Activated CD4-positive, alpha-beta T cell treated with anti-CD3 and anti-CD28 coated beads, Interleukin-2, amount 50 U/mL, for 16 hours (primary cell): ENCODE data around the gene ABCC10.
"Not testable (repeated sequence)": the region's sequence is repeated elsewhere in the genome, so short reads cannot be mapped to it uniquely, and the experiment has no call there.

Source experiments
- DNase-seq: peaks from one replicate; pipeline ENCODE4 v3.0.0-alpha.2; 2020

Gene ABCC10

DNA sequence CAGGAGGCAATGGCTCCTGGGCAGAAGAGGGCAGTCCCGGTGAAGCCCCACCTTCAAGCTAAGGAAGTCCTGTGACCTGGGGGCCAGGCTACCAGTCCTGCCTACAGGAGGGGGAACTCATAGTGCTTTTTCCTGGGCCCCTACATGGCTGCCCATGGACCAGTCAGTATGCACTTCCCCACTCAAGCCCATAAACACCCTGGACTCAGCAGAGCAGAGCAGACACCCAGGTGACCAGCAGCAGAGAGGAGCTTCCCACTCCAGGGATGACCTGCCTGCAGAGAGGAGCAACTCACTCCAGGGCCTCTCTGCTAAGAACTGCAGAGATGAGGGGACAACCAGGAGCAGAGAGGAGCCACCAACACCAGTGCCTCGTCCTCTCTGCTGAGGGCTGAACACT lies 14.3 kb upstream of the ABCC10 start:
- DNase-seq = no peak

GRCh38 chr6:43415275-43415674 lies 12.1 kb upstream of the ABCC10 start:
- DNase-seq = not testable (repeated sequence)

DNA sequence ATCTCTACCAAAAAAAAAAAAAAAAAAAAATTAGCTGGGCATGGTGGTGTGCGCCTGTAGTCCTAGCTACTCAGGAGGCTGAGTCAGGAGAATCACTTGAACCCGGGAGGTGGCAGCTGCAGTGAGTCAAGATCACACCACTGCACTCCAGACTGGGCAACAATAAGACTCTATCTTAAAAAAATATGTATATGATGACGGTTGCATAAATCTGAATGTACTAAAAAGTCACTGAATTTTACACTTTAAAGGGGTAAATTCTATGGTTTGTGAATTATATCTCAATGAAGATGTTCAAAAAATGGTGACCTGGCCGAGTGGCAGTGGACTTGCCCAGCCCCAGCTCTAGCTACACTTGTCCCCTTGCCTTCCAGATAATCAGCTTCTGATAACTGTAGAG lies 10.4 kb upstream of the ABCC10 start:
- DNase-seq = no peak

DNA sequence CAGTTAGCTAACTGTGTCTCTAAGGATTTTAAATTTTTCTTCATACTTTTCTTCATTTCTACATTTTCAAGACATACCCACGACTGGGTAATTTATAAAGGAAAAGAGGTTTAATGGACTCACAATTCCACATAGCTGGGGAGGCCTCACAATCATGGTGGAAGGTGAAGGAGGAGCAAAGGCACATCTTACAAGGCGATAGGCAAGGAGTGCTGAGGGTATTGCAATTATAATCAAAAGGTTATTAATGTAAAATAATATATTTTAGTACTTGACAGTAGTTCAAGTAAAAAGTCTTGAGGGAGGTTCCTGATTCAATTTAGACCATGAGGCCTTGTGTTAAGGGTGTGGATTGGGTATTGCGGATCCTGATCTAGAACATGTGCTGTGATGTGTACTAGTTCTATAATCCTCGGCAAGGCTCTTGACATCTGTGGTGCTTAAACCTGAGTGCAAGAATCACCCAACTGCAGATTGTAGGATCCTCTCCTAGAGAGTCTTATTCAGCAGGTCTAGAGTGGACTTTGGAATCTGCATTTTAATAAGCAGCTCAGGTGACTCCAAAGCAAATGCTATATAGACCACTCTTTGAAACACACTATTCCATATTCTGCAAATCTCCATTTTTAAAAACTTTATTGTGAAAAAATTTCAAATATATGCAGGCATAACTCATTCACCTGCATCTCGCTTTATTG lies 7.2 kb upstream of the ABCC10 start:
- no peak for DNase-seq

DNA sequence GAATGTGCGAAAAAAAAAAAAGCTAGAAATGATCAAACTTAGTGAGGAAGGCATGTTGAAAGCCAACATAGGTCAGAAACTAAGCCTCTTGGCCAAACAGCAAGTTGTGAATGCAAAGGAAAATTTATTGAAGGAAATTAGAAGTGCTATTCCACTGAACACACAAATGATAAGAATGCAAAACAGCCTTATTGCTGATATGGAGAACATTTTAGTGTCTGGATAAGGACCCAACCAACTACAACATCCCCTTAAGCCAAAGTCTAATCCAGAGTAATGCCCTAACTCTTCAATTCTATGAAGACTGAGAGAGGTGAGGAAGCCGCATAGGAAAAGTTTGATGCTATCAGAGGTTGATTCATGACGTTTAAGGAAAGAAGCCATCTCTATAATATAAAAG lies 5.5 kb upstream of the ABCC10 start:
- no peak for DNase-seq

DNA sequence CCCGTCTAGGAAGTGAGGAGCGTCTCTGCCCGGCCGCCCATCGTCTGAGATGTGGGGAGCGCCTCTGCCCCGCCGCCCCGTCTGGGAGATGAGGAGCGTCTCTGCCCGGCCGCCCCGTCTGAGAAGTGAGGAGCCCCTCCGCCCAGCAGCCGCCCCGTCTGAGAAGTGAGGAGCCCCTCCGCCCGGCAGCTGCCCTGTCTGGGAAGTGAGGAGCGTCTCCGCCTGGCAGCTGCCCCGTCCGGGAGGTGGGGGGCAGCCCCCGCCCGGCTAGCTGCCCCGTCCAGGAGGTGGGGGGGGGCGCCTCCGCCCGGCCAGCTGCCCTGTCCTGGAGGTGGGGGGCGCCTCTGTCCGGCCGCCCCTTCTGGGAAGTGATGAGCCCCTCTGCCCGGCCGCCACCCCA lies 2.3 kb upstream of the ABCC10 start:
- DNase-seq = not testable (repeated sequence)

- DNase-seq = no peak
These were observed 374 bp upstream of the ABCC10 start for GRCh38 chr6:43426928-43427405.

DNA sequence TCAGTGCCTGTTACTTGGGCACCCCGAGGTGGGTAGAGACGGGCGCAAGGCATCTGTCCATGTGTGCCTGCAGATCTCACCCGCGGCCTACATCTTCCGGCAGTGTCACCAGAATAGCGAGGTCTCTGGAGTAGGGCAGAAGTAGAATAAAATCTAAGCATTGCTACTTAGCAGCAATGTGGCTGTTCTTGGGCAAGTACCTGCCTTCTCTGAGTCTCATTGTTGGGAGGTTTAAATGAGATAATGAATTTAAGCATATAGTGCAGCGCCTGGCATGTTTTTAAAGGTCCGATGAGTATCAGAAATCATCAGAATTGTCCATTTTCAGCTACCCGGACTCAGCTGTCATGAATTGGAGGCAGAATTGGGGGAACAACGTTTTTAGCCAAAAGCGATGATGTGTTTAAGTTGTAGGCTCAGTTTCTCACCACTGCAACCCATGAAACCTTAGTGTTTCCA lies 800 bp downstream of the ABCC10 start:
- no peak for DNase-seq

DNA sequence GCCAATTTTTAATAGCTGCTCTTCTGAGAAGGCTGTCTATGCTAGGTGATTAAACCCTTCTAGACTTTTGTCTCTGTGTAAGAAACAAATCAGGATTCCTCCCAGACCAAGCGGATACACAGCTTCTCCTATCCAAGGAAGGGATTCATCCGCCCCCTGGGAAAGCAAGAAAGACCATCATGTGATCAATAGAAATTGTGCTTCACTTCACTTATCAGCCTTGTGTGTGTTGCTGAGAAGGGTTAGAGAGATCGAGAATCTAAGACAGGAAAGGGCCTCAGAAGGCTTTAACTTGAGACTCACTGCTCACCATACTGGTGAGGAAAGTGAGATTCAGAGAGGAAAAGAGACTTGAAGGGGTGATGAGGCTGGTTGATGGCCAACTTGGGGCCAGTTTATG lies 1.5 kb downstream of the ABCC10 start:
- no peak for DNase-seq

DNA sequence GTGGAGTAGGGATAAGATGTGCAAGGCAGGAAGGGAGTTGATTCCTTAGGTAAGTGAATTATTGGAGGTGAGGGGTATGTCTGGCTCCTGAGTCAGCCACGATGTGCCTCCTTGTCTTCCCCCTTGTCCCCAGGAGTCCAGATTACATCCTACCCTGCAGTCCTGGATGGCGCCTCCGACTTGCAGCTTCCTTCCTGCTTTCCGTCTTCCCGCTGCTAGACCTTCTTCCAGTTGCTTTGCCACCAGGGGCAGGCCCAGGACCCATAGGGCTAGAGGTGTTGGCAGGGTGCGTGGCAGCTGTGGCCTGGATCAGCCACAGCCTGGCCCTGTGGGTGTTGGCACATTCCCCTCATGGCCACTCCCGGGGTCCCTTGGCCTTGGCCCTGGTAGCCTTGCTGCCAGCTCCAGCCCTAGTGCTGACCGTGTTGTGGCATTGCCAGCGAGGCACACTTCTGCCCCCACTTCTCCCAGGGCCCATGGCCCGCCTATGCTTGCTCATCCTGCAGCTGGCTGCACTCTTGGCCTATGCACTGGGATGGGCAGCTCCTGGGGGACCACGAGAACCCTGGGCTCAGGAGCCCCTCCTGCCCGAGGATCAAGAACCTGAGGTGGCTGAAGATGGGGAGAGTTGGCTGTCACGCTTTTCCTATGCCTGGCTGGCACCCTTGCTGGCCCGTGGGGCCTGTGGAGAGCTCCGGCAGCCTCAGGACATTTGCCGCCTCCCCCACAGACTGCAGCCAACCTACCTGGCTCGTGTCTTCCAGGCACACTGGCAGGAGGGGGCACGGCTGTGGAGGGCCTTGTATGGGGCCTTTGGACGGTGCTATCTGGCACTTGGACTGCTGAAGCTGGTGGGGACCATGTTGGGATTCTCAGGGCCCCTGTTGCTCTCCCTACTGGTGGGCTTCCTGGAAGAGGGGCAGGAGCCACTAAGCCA lies 4.9 kb downstream of the ABCC10 start:
- no peak for DNase-seq

DNA sequence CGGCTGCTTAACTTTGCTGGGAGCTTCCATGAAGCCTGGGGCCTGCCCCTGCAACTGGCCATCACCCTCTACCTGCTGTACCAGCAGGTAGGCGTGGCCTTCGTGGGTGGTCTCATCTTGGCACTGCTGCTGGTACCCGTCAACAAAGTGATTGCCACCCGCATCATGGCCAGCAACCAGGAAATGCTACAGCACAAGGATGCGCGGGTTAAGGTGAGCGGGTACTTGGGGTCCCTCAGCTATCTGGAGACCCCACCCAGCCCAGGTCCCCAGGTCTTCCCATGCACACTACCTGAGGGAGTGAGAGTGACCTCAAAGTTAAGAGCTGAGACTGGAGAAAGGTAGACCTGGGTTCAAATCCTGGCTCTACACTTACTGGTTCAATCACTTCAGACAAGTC lies 5.8 kb downstream of the ABCC10 start:
- DNase-seq = no peak

GRCh38 chr6:43434001-43434840 lies 6.9 kb downstream of the ABCC10 start:
- no peak for DNase-seq

- no peak for DNase-seq
These were observed 7.6 kb downstream of the ABCC10 start for GRCh38 chr6:43434943-43435342.

GRCh38 chr6:43435682-43436437 lies 8.5 kb downstream of the ABCC10 start:
- no peak for DNase-seq

GRCh38 chr6:43436577-43437282 lies 9.4 kb downstream of the ABCC10 start:
- no peak for DNase-seq

GRCh38 chr6:43437700-43438099 lies 10.4 kb downstream of the ABCC10 start:
- DNase-seq = no peak

GRCh38 chr6:43442935-43443334 lies 15.6 kb downstream of the ABCC10 start:
- DNase-seq = no peak

DNA sequence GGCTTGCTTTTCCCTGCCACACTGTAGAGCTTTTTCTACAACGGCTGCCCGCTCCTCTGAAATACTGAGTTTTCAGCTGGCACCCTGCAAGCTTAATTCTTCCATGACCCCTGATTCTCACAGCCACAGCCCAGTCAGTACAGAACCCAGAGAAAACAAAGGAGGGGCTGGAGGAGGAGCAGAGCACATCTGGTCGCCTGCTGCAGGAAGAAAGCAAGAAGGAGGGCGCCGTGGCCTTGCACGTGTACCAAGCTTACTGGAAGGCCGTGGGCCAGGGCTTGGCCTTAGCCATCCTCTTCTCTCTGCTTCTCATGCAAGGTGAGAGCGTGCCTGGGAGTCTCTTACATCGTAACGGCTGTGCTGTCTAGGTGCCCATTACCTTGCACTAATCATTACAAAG lies 16.7 kb downstream of the ABCC10 start:
- DNase-seq = no peak

DNA sequence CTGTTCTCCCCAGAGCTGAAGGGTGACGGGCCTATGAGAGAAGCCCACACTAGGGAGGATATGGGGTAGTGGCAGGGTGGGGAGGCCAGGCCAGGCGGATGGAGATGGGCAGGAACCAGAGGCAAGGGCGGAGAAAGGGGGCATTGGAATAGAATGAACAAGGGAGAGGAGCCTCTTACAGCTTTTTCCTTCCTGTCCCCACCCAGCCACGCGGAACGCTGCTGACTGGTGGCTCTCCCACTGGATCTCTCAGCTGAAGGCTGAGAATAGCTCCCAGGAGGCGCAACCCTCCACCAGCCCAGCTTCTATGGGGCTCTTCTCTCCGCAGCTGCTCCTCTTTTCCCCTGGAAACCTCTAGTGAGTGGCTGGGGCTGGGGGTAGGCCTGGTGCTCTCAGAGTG lies 17.2 kb downstream of the ABCC10 start:
- no peak for DNase-seq

- DNase-seq = no peak
These were observed 18.2 kb downstream of the ABCC10 start for GRCh38 chr6:43445576-43445975.

DNA sequence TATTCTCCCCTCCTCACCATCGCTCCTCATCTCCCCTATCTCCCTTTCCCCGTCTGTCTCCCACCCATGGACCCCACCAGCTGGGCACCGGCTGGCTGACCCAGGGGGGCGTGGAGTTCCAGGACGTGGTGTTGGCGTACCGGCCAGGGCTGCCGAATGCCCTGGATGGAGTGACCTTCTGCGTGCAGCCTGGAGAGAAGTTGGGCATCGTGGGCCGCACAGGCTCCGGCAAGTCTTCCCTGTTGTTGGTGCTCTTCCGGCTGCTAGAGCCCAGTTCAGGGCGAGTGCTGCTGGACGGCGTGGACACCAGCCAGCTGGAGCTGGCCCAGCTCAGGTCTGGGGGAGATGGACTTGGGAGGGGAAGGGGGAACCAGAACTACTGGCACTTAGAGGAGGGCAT lies 20.3 kb downstream of the ABCC10 start:
- no peak for DNase-seq

GRCh38 chr6:43448916-43449315 lies 21.6 kb downstream of the ABCC10 start:
- no peak for DNase-seq
